GM21423 (cell line): ENCODE measurements around the gene KRT3.

Experiments used
- ATAC-seq: cut with Tn5 transposase; IDR thresholded peaks from one replicate; pipeline ENCODE4 v1.9.1; 2021; ENCODE audit warnings: mild to moderate bottlenecking, moderate library complexity; ENCODE audit not compliant: unreplicated experiment

Gene KRT3

GRCh38 chr12:52795694-52796428, at the start of gene KRT3:
KRT3 (minus strand) TSS chr12:52796117; CDS start chr12:52796042, 75 bp downstream.
- ATAC-seq: no peak

GRCh38 chr12:52844386-52844785, 48.5 kb upstream of the KRT3 start:
- no peak for ATAC-seq

GRCh38 chr12:52839436-52840105, 43.7 kb upstream of the KRT3 start:
- ATAC-seq: no peak

- no peak for ATAC-seq
Observed at GRCh38 chr12:52838609-52839435, 42.9 kb upstream of the KRT3 start.

GRCh38 chr12:52837781-52838608, 42.1 kb upstream of the KRT3 start:
- ATAC-seq: no peak

GRCh38 chr12:52837413-52837741, 41.5 kb upstream of the KRT3 start:
- ATAC-seq: no peak

GRCh38 chr12:52836491-52837412, 40.8 kb upstream of the KRT3 start:
- ATAC-seq: no peak

GRCh38 chr12:52836042-52836466, 40.1 kb upstream of the KRT3 start:
- no peak for ATAC-seq

- no peak for ATAC-seq
Observed at GRCh38 chr12:52835271-52836041, 39.5 kb upstream of the KRT3 start.

GRCh38 chr12:52834727-52835001, 38.7 kb upstream of the KRT3 start:
- no peak for ATAC-seq

GRCh38 chr12:52833922-52834726, 38.2 kb upstream of the KRT3 start, which contains the start of gene KRT79:
KRT79 (minus strand) TSS chr12:52834311; CDS start chr12:52834260, 51 bp downstream.
- no peak for ATAC-seq

- ATAC-seq: no peak
Observed at GRCh38 chr12:52832985-52833905, 37.3 kb upstream of the KRT3 start.

GRCh38 chr12:52832451-52832850, 36.5 kb upstream of the KRT3 start:
- no peak for ATAC-seq

GRCh38 chr12:52831251-52831650, 35.3 kb upstream of the KRT3 start:
- ATAC-seq: no peak

- no peak for ATAC-seq
Observed at GRCh38 chr12:52829986-52830770, 34.3 kb upstream of the KRT3 start.

- no peak for ATAC-seq
Observed at GRCh38 chr12:52828591-52829021, 32.7 kb upstream of the KRT3 start.
